Nephron progenitor cell (in vitro differentiated cells): Measurements from ENCODE around the gene AKR1C8.
"Not testable (repeated sequence)": the region's sequence is repeated elsewhere in the genome, so short reads cannot be mapped to it uniquely, and the experiment has no call there.

ENCODE experiments used
- DNase-seq: peaks from one replicate; pipeline ENCODE4 v3.0.0; 2021
- H3K27ac Mint-ChIP-seq: 2 replicates; pipeline ENCODE4 v1.8.0; 2021; ENCODE audit warnings: mild to moderate bottlenecking, moderate library complexity, mixed read lengths
- H3K27me3 Mint-ChIP-seq: 2 replicates; pipeline ENCODE4 v1.8.0; 2021; ENCODE audit warnings: mild to moderate bottlenecking, low read depth, mixed read lengths; ENCODE audit not compliant: poor library complexity
- H3K36me3 Mint-ChIP-seq: 2 replicates; pipeline ENCODE4 v1.8.0; 2021; ENCODE audit warnings: low read depth, mixed read lengths
- H3K4me1 Mint-ChIP-seq: 2 replicates; pipeline ENCODE4 v1.8.0; 2021; ENCODE audit warnings: mixed read lengths
- H3K4me3 Mint-ChIP-seq: 2 replicates; pipeline ENCODE4 v1.8.0; 2021; ENCODE audit warnings: mild to moderate bottlenecking, moderate library complexity, mixed read lengths
- H3K9me3 Mint-ChIP-seq: 2 replicates; pipeline ENCODE4 v1.8.0; 2021; ENCODE audit warnings: mild to moderate bottlenecking, moderate library complexity, mixed read lengths
- TF ChIP-seq, protein P1 (sequence below): fragments of 200-600 bp; sonication (generic); IDR thresholded peaks from 2 replicates; pipeline ENCODE4 v1.5.0; 2021; ENCODE audit warnings: antibody characterized with exemption

Gene AKR1C8

DNA sequence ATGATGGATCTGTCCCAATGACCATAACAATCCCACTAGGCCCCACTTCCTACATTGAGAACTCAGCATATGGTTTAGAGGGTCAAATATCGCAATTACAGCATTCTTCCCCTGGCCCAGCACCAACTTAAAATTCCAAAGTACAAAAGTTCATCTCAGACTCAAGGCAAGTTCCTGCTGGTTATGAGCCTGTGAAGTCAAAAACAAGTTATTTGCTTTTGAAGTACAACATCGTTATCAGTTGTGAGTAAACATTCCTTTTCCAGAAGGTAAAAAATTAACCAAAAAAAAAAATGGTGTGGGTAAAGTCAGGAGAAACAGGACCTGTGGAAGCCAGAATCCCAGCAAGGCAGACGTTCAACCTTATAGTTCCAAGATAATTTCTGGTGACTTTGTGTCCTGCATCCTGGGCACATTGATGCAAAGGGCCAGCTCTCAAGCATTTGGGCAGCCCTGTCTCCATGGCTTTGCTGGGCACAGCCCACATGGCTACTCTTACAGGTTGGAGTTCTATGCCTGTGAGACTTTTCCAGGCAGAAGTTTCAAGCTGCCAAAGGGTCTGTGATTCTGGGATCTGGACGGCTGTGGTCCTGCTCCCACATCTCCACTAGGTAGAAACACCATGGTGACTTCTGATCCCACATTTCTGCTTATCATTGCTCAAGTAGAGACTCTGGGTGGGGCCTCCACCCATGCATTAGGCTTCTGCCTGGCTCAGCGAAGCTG, 37.5 kb downstream of the AKR1C8 start:
- Mint-ChIP-seq H3K9me3 (peaks cover 55% of the 10 kb centered on the region), H3K27ac (no peak overlapping the region), H3K4me3 (no peak overlapping the region), H3K4me1 (no peaks in the 10 kb centered on the region), H3K36me3 (no peaks in the 10 kb centered on the region), H3K27me3 (peaks cover 3% of the 10 kb centered on the region)
- TF ChIP-seq, protein P1, sequence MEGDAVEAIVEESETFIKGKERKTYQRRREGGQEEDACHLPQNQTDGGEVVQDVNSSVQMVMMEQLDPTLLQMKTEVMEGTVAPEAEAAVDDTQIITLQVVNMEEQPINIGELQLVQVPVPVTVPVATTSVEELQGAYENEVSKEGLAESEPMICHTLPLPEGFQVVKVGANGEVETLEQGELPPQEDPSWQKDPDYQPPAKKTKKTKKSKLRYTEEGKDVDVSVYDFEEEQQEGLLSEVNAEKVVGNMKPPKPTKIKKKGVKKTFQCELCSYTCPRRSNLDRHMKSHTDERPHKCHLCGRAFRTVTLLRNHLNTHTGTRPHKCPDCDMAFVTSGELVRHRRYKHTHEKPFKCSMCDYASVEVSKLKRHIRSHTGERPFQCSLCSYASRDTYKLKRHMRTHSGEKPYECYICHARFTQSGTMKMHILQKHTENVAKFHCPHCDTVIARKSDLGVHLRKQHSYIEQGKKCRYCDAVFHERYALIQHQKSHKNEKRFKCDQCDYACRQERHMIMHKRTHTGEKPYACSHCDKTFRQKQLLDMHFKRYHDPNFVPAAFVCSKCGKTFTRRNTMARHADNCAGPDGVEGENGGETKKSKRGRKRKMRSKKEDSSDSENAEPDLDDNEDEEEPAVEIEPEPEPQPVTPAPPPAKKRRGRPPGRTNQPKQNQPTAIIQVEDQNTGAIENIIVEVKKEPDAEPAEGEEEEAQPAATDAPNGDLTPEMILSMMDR = no peak
- DNase-seq = no peak

GRCh38 chr10:5146920-5147254, 38.1 kb downstream of the AKR1C8 start:
- Mint-ChIP-seq H3K4me3 (no peak overlapping the region), H3K36me3 (no peaks in the 10 kb centered on the region), H3K4me1 (no peaks in the 10 kb centered on the region), H3K9me3 (peaks cover 59% of the 10 kb centered on the region), H3K27me3 (peaks cover 3% of the 10 kb centered on the region), H3K27ac (no peak overlapping the region)
- TF ChIP-seq, protein P1 = no peak
- no peak for DNase-seq

GRCh38 chr10:5143137-5143536, 41.8 kb downstream of the AKR1C8 start:
- Mint-ChIP-seq H3K9me3 (peaks cover 45% of the 10 kb centered on the region), H3K4me1 (no peaks in the 10 kb centered on the region), H3K27me3 (peaks cover 3% of the 10 kb centered on the region), H3K36me3 (no peaks in the 10 kb centered on the region), H3K4me3 (no peak overlapping the region), H3K27ac (no peak overlapping the region)
- DNase-seq = no peak
- TF ChIP-seq, protein P1 = no peak

GRCh38 chr10:5142199-5142598, 42.8 kb downstream of the AKR1C8 start:
- peaks cover 50% of the 10 kb centered on the region for H3K9me3 Mint-ChIP-seq
- no peak for DNase-seq
- H3K36me3 Mint-ChIP-seq = no peaks in the 10 kb centered on the region
- TF ChIP-seq, protein P1 = no peak
- H3K4me1 Mint-ChIP-seq = no peaks in the 10 kb centered on the region
- H3K27me3 Mint-ChIP-seq = no peaks in the 10 kb centered on the region
- no peak overlapping the region for H3K4me3 Mint-ChIP-seq
- H3K27ac Mint-ChIP-seq = no peak overlapping the region

- not testable (repeated sequence) for DNase-seq, H3K27me3 Mint-ChIP-seq, H3K27ac Mint-ChIP-seq, H3K36me3 Mint-ChIP-seq, H3K4me1 Mint-ChIP-seq, H3K4me3 Mint-ChIP-seq
- H3K9me3 Mint-ChIP-seq = peaks cover 54% of the 10 kb centered on the region
These were observed 47.3 kb downstream of the AKR1C8 start for GRCh38 chr10:5137699-5138098.

- Mint-ChIP-seq H3K4me1 (no peaks in the 10 kb centered on the region), H3K27me3 (peaks cover 2% of the 10 kb centered on the region), H3K9me3 (peaks cover 46% of the 10 kb centered on the region), H3K27ac (no peak overlapping the region), H3K4me3 (no peak overlapping the region), H3K36me3 (no peaks in the 10 kb centered on the region)
- no peak for DNase-seq
- TF ChIP-seq, protein P1 = no peak
These were observed 48.4 kb downstream of the AKR1C8 start for GRCh38 chr10:5136468-5137087.
